ENCODE results near the gene CD9. TPM values are rescaled to one million over a fixed set of nuclear protein-coding genes. Genes with fewer than 3 reads are reported as not detected.

Gene CD9
- total RNA-seq, 3 donors from 2014 or later = 91.1 to 436 (median 243) TPM

GRCh38 chr12:6266971-6267721 is 66.9 kb downstream of the CD9 start:
- peak in 1 of 2 donors; percentile 47 for DNase-seq (ENCODE audit: low spot score in 2 of 2)
- Histone ChIP-seq H3K27me3 (no peaks in the 10 kb centered on the region), H3K4me3 (no peak overlapping the region), H3K9me3 (no peaks in the 10 kb centered on the region), H3K36me3 (no peaks in the 10 kb centered on the region), H3K27ac (peak overlapping the region; percentile 71 to 76), H3K4me1 (no peaks in the 10 kb centered on the region)
- intact Hi-C loops (cut with DNase I; ENCODE audit: low total_unique reads) = no loop called here
- TF ChIP-seq POLR2A (IDR thresholded peaks at IDR 0.05) (no peak), CTCF (IDR thresholded peaks at IDR 0.05) (no peak), POLR2AphosphoS5 (IDR thresholded peaks at IDR 0.05) (no peak)

GRCh38 chr12:6268484-6269157 is 68.4 kb downstream of the CD9 start:
- Histone ChIP-seq H3K27me3 (no peaks in the 10 kb centered on the region), H3K36me3 (no peaks in the 10 kb centered on the region), H3K4me3 (no peak overlapping the region), H3K27ac (peak overlapping the region; percentile 71 to 75), H3K9me3 (no peaks in the 10 kb centered on the region), H3K4me1 (peaks cover 5 to 6% of the 10 kb centered on the region in 2 donors)
- DNase-seq (ENCODE audit: low spot score in 2 of 2) = peak in 1 of 2 donors; percentile 65
- intact Hi-C loops (cut with DNase I; ENCODE audit: low total_unique reads) = no loop called here
- TF ChIP-seq CTCF (IDR thresholded peaks at IDR 0.05) = no peak
- TF ChIP-seq POLR2A (IDR thresholded peaks at IDR 0.05) = no peak
- TF ChIP-seq POLR2AphosphoS5 (IDR thresholded peaks at IDR 0.05) = no peak

GRCh38 chr12:6269986-6270385 is 69.8 kb downstream of the CD9 start:
- H3K27ac ChIP-seq = no peak overlapping the region
- no peaks in the 10 kb centered on the region for H3K9me3 ChIP-seq
- H3K27me3 ChIP-seq = no peaks in the 10 kb centered on the region
- intact Hi-C loops (cut with DNase I; ENCODE audit: low total_unique reads) = loop anchor here (1.0 to 10.0 kb wide), 2 partner anchors 12 to 55 kb away; no protein-coding TSS in a partner anchor
- H3K4me1 ChIP-seq = peaks cover 10 to 14% of the 10 kb centered on the region in 2 donors
- no peak for DNase-seq (ENCODE audit: low spot score in 2 of 2)
- no peak overlapping the region for H3K4me3 ChIP-seq
- H3K36me3 ChIP-seq = no peaks in the 10 kb centered on the region
- no peak for TF ChIP-seq POLR2A (IDR thresholded peaks at IDR 0.05)
- TF ChIP-seq POLR2AphosphoS5 (IDR thresholded peaks at IDR 0.05) = no peak

- no peak for DNase-seq (ENCODE audit: low spot score in 2 of 2)
- Histone ChIP-seq H3K9me3 (no peaks in the 10 kb centered on the region), H3K4me1 (peaks cover 10 to 14% of the 10 kb centered on the region in 2 donors), H3K27ac (peak overlapping the region in 1 of 2 donors; percentile 94), H3K36me3 (no peaks in the 10 kb centered on the region), H3K4me3 (no peak overlapping the region), H3K27me3 (no peaks in the 10 kb centered on the region)
- intact Hi-C loops (cut with DNase I; ENCODE audit: low total_unique reads) = loop anchor here (10.0 kb wide), 1 partner anchor 56 kb away; no protein-coding TSS in a partner anchor
- TF ChIP-seq POLR2AphosphoS5 (IDR thresholded peaks at IDR 0.05) = no peak
- TF ChIP-seq CTCF (IDR thresholded peaks at IDR 0.05) = no peak
Measured at GRCh38 chr12:6271281-6271680, 71.1 kb downstream of the CD9 start.

- Histone ChIP-seq H3K4me1 (peaks cover 14% of the 10 kb centered on the region in 2 donors), H3K36me3 (no peaks in the 10 kb centered on the region), H3K9me3 (no peaks in the 10 kb centered on the region), H3K4me3 (peak overlapping the region in 1 of 3 donors; percentile 21), H3K27me3 (no peaks in the 10 kb centered on the region), H3K27ac (peak overlapping the region; percentile 92 to 94)
- intact Hi-C loops (cut with DNase I; ENCODE audit: low total_unique reads) = loop anchor here (10.0 kb wide), 1 partner anchor 58 kb away; no protein-coding TSS in a partner anchor
- TF ChIP-seq POLR2A (IDR thresholded peaks at IDR 0.05) = no peak
- no peak for TF ChIP-seq CTCF (IDR thresholded peaks at IDR 0.05)
- no peak for TF ChIP-seq POLR2AphosphoS5 (IDR thresholded peaks at IDR 0.05)
- peak; percentile 66 to 91 for DNase-seq (ENCODE audit: low spot score in 2 of 2)
Measured at GRCh38 chr12:6272300-6273204, 72.4 kb downstream of the CD9 start.

Measured in breast epithelium (tissue), 4 donors.